Measurements from ENCODE around the gene UBL3. TPM values are rescaled to one million over a fixed set of nuclear protein-coding genes. Genes with fewer than 3 reads are reported as not detected.

UBL3 gene
- total RNA-seq, 1 experiment from 2014 or later, result 19.0 TPM

DNA sequence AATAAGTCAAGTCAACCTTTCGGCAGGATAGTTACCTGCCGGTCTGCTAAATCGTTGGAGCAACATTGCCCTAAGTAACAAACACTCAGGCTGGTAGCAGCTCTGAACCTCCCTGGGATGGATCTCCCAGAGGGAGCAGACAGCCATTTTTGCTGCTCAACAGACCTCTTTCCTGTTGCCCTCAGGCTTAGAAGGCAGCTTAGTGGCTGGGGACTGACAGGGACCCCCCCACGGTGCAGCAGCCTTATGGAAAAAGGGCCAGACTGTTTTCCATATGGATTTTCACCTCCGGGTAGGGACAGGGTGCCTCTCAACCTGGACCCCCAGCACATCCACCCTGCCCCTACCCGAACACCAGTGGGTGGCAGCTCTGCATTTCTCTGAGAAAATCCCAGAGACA, 49.7 kb downstream of the UBL3 start:
- no peak overlapping the region for H2BK12ac ChIP-seq (ENCODE audit: insufficient read length, low read depth, low read length)
- H4K20me1 ChIP-seq (ENCODE audit: control insufficient read depth, insufficient read depth, insufficient read length), result no peaks in the 10 kb centered on the region
- no peak overlapping the region for H2BK15ac ChIP-seq (ENCODE audit: low read depth, low read length)
- no peak overlapping the region for H2AK5ac ChIP-seq (ENCODE audit: insufficient read length, low read length)
- no peak overlapping the region for H3K4ac ChIP-seq (ENCODE audit: low read depth, low read length)
- H4K91ac ChIP-seq (ENCODE audit: insufficient read length, low read depth, low read length), result no peak overlapping the region
- H3K27me3 ChIP-seq (ENCODE audit: insufficient read depth, low read length), result no peaks in the 10 kb centered on the region
- no peak overlapping the region for H4K5ac ChIP-seq (ENCODE audit: insufficient read length, low read depth, low read length)
- H3K79me1 ChIP-seq (ENCODE audit: insufficient read depth, low read depth, low read length, poor library complexity, severe bottlenecking), result peaks cover 4% of the 10 kb centered on the region
- Mint-ChIP-seq H3K4me3 (no peak overlapping the region), H3K9me3 (no peaks in the 10 kb centered on the region), H3K27ac (no peak overlapping the region), H3K4me1 (peaks cover 18 to 24% of the 10 kb centered on the region in 2 experiments), H3K27me3 (ENCODE audit: low read depth) (no peaks in the 10 kb centered on the region), H3K36me3 (ENCODE audit: insufficient read depth in 1 of 3, low read depth in 3 of 3) (no peaks in the 10 kb centered on the region)
- H3K27ac ChIP-seq (ENCODE audit: insufficient read length, low read depth, low read length), result no peak overlapping the region
- no peak overlapping the region for H3K14ac ChIP-seq (ENCODE audit: insufficient read depth, low read length)
- H3K79me2 ChIP-seq (ENCODE audit: insufficient read depth, low read length), result peaks cover under 1% of the 10 kb centered on the region; the same call in 1 of the 2 replicates
- H2BK120ac ChIP-seq (ENCODE audit: low read depth, low read length, poor library complexity, severe bottlenecking), result no peak overlapping the region
- H3K4me2 ChIP-seq (ENCODE audit: insufficient read depth, insufficient read length, low read length), result no peak overlapping the region
- no peak overlapping the region for H2AFZ ChIP-seq (ENCODE audit: low read length)
- H3K23me2 ChIP-seq (ENCODE audit: insufficient read length, low read depth, low read length, poor library complexity, severe bottlenecking), result no peaks in the 10 kb centered on the region
- TF ChIP-seq, protein P1, sequence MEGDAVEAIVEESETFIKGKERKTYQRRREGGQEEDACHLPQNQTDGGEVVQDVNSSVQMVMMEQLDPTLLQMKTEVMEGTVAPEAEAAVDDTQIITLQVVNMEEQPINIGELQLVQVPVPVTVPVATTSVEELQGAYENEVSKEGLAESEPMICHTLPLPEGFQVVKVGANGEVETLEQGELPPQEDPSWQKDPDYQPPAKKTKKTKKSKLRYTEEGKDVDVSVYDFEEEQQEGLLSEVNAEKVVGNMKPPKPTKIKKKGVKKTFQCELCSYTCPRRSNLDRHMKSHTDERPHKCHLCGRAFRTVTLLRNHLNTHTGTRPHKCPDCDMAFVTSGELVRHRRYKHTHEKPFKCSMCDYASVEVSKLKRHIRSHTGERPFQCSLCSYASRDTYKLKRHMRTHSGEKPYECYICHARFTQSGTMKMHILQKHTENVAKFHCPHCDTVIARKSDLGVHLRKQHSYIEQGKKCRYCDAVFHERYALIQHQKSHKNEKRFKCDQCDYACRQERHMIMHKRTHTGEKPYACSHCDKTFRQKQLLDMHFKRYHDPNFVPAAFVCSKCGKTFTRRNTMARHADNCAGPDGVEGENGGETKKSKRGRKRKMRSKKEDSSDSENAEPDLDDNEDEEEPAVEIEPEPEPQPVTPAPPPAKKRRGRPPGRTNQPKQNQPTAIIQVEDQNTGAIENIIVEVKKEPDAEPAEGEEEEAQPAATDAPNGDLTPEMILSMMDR (conservative IDR thresholded peaks at IDR 0.05), result no peak
- H3K23ac ChIP-seq (ENCODE audit: insufficient read length, low read depth, low read length), result no peak overlapping the region
- H3K18ac ChIP-seq (ENCODE audit: insufficient read length, low read depth, low read length), result no peak overlapping the region
- WGBS (ENCODE audit: extremely low coverage, insufficient read length, low lambda C conversion rate), result no CpG with 5 or more reads among the region's 6 CpGs
- H3T11ph ChIP-seq (ENCODE audit: low read length), result no peak overlapping the region
- no peak overlapping the region for H4K8ac ChIP-seq (replicated peaks; ENCODE audit: insufficient read length, low read depth, low read length)
- DNase-seq, result peak; percentile 27
- H3K56ac ChIP-seq (ENCODE audit: insufficient read length, low read depth, low read length), result no peak overlapping the region
- no peak overlapping the region for H2BK20ac ChIP-seq (ENCODE audit: low read depth, low read length, poor library complexity, severe bottlenecking)
- peaks cover 8% of the 10 kb centered on the region; the same call in 1 of the 2 replicates for H3K4me1 ChIP-seq (ENCODE audit: insufficient read depth, low read length)
- no peak overlapping the region for H3K9ac ChIP-seq (ENCODE audit: extremely low read depth, insufficient read length, low read length)
- no peak overlapping the region for H2BK5ac ChIP-seq (ENCODE audit: insufficient read length, low read length)
- H3K9me3 ChIP-seq (ENCODE audit: control insufficient read depth, low read depth, low read length), result no peaks in the 10 kb centered on the region
